Measurements from ENCODE around the gene FPR1.
"Not testable (repeated sequence)": the region's sequence is repeated elsewhere in the genome, so short reads cannot be mapped to it uniquely, and the experiment has no call there.

FPR1 gene

DNA sequence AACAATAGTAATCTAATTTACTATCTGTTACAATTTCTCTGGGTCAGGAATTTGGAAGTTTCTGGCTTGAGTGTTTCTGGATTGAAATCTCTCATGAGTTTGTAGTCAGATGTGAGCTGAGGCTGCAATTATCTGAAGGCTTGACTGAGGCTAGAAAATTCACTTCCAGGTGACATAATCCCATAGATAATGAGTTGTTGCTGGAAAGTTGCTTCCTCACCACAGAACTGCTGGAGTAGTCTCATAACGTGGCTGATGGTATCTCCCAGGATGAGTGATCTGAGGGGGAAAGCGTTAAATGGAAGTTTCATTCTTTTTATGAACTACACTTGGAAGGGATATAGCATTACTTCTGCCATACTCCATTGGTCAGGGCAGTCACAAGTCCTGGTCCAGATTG lies 28.0 kb upstream of the FPR1 start:
- no peak for DNase-seq (ENCODE audit: low read depth in 2 of 2)

DNA sequence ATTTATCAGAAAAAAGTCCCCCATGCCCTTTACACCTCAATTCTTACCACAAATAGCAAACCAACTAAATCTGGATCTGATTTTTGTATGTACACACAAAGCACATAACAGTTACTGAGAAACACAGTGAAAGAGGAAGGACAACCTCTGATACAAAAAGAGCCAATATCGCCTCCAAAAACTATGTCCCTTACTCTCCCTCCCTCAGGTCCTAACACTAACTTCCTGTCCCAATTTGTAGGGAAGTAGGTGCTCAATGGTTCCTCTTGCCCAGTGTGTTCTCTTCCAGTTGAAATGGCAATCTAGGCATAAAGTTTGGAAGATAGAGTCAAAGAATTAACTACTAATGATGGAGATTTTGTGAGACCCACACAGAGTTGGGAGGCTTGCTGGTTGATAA lies 27.5 kb upstream of the FPR1 start:
- DNase-seq (ENCODE audit: low read depth in 2 of 2) = no peak

DNA sequence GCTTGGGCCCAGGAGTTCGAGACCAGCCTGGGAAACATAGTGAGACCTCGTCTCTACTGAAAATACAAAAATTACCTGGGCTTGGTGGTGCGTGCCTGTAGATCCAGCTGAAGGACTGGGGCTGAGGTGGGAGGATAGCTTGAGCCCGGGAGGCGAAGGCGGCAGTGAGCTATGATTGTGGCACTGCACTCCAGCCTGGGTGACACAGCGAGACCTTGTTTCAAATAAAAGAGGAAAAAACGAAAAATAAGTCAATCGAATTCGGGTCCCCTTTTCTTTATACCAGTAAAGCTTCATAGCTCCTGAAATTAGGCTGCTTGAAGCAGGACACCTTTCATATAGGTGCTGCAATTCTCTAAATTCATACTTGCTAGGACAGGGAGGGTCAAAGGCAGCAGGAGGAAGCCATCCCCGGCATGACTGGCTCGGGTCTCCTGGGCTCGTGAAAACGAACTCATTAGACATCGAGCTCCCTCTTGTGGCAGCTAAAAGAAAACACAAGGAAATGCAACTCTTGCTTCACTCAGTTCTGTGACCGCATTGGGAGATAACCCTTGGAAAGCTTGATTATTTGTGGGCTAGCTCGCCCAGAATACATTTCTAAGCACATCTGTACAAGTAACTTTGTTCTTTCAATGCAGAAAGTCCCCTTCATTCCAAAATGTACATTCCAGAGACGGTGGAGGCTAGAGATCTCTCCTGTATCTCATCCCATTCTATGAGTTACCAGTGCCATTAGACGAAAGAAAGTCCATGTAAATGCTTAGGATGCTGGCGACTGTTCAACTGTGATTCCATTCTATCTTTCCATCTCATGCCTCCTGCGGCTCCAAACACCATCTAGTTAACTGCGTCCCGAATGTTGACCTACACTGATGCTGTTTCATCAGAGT lies 26.1 kb upstream of the FPR1 start:
- DNase-seq (ENCODE audit: low read depth in 2 of 2) = no peak

DNA sequence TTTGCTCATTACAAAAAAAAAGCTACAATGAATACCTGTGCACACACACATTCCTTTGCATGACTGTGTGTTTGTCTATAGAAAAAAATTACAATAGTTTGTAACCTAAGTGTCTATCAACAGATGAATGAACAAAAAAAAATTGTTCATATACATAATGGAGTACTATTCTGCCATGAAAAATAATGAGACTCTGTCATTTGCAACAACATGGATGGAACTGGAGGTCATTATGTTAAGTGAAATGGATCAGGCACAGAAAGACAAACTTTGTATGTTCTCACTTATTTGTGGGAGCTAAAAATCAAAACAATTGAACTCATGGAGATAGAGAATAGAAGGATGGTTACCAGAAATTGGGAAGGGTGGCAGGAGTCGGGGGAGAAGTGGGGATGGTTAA lies 24.9 kb upstream of the FPR1 start:
- DNase-seq (ENCODE audit: low read depth in 2 of 2) = not testable (repeated sequence)

DNA sequence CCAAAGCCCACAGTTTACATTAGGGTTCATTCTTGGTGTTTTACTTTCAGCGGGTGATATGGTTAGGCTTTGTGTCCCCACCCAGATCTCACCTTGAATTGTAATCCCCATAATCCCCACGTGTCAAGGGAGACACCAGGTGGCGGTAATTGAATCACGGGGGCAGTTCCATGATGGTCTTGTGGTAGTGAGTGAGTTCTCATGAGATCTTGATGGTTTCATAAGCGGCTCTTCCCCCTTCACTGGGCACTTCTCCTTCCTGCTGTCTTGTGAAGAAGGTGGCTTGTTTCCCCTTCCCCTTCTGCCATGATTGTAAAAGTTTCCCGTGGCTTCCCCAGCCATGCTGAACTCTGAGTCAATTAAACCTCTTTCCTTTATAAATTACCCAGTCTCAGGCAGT lies 21.3 kb upstream of the FPR1 start:
- no peak for DNase-seq (ENCODE audit: low read depth in 2 of 2)

DNA sequence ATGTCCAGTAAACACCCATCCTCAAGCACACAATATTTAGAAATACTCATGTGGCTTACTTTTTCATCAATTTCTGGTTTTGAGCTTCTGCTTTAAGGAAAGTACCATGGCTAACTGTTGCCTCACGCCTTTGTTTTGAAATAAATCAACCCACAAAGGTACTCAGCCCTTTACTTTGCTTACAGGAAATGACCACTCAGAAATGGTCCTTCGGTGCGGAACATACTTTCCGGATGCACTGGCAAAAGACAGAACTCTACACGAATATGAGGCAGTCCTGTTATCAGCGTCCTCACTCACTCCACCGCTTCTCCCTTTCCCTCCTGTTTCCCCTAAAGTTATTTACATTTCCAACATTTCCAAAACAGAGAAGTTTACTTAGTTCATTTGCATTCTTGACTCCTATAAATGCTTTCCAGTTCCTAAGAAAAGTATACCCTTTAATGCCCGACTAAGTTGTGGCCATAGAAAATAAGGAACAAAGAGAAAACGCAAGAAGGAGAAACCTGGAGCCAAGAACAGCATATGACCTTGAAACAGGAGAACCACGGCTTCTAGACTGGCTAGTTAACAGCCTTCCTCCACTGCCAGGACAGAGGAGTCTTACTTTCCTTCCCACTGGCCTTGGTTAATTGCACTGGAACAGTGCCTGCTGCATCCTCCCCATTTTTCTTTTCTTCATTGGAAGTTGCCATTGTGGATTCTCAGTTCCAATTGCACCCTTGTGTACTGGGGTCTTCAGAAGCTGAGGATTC lies 19.9 kb upstream of the FPR1 start:
- no peak for DNase-seq (ENCODE audit: low read depth in 2 of 2)

DNA sequence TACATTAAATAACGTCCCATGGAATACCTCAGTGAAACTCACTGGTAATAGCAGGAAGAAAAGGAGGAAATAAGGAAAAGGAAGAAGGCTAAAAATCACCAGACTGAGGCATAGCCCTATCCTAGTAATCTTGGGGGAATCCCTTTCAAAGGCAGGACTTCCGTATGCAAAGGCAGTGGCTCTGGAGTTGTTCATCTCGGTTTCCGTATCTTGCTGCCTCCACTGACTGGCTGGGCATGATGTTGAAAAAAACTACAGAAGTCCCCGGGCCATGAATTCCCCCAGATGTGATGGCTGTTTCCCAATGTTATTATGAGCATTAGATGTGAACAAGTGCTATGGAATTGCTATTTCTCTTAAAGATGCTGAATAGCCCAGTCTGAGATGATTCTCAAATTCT lies 14.8 kb upstream of the FPR1 start:
- DNase-seq (ENCODE audit: low read depth in 2 of 2) = no peak

DNA sequence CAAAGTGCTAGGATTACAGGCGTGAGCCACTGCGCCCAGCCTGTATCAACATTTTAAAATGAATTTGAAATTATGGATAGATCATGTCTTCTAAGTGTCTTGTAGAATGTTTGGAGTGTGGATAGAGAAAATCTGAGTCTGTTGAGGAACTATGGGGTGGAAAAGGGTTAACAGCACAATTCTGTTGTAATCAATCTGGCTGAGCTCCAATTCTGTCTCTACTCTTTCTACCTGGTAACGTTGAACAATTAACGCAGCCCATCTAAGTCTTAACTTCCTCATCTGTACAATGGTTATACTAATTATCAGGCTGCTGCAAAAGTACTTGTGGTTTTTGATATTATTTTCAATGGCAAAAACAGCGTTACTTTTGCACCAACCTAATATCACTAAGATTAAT lies 13.4 kb upstream of the FPR1 start:
- DNase-seq (ENCODE audit: low read depth in 2 of 2) = no peak

DNA sequence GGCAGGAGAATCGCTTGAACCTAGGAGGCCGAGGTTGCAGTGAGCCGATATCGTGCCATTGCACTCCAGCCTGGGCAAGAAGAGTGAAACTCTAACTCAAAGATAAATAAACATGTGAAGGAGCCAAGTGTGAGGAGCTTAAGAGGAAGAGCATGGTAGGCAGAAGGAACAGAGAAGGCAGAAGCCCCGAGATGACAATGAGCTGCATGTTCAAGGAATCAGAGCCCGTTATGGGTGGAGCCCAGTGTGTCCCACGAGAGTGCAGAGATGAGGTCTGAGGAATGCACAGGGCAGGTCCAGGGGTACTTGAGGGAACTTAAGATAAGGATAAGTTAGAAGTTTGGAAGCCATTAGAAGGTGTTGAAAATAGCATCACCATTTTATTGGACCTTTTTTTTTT lies 10.0 kb upstream of the FPR1 start:
- DNase-seq (ENCODE audit: low read depth in 2 of 2) = no peak

DNA sequence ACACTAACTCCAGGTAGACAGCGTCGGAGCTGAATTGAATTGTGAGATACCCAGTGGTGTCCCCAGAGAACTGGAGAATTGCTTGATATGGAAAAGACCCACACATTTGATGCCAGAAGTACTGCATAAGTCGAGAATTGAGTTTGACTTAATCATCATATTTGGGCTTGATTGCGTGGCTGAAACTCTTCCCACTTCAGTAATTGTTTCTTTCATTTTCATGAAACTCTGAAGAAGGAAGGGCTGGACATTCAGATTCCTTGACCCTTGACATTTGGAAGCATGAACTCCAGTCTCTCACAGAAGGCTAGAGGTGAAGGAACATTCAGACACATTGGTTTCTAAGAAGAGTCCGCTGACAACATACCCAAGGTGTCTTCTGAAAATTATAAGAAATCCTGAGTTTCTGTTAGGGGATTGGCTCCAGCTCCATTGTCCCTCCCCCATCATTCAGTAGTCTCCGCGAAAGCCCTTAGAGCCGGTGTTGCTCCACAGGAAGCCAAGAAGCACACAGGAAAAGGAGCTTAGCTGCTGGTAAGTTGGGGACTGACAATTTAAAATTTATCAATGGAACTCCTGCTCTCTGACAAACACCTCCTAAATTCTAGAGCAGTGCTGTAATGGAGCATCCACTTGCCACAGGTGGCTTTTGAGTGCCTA lies 9.1 kb upstream of the FPR1 start, which contains the start of gene FPR2:
TSS of gene FPR2 (plus strand) at position 484 of the 660 bp plus-strand sequence. CDS start 7,479 bp downstream, outside the sequence.
- DNase-seq (ENCODE audit: low read depth in 2 of 2) = no peak

DNA sequence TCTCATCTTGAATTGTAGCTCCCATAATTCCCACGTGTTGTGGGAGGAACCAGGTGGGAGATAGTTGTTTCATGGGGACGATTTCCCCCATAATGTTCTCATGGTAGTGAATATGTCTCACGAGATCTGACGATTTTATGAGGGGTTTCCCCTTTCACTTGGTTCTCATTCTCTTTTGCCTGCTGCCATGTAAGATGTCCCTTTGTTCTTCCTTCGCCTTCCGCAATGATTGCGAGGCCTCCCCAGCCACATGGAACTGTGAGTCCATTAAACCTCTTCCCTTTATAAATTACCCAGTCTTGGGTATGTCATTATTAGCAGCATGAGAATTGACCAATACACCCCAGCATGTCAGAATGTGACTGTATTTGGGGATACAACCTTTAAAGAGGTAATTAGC lies 3.9 kb upstream of the FPR1 start:
- no peak for DNase-seq (ENCODE audit: low read depth in 2 of 2)

DNA sequence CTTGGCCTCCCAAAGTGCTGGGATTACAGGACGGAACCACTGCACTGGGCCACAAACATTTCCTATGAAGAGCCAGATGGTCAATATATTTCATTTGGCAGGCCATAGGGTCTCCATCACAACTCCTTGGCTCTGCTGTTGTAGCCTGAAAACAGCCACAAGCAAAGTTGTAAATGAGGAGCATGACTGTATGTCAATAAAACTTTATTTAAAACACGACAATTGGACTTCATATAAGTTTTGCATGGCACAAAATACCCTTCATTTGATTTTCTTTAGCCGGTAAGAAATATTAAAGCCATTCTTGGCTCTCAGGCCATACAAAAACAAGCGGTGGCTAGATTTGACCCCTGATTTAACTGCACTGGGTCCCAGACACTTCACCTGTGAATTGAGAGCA lies 3.1 kb upstream of the FPR1 start:
- no peak for DNase-seq (ENCODE audit: low read depth in 2 of 2)

DNA sequence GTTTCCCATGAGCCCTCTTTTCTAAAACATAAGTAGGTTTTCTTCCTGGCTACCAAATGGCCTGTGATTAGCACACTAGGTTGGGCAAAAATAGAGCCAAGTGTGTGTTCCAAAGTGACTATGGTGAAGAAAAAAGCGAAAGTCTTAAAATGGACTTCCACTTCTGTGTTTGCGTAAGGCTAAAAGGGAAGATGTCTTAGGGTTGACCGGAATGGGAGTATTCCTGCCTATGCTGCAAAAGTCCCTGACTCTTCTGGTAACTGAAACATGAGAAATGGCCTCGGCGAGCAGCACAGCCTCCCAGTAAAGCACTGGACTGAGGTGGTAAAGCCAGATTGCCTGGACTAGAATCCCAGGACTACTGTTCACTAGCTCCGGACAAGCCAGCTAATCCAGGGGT lies 2.4 kb upstream of the FPR1 start:
- no peak for DNase-seq (ENCODE audit: low read depth in 2 of 2)

DNA sequence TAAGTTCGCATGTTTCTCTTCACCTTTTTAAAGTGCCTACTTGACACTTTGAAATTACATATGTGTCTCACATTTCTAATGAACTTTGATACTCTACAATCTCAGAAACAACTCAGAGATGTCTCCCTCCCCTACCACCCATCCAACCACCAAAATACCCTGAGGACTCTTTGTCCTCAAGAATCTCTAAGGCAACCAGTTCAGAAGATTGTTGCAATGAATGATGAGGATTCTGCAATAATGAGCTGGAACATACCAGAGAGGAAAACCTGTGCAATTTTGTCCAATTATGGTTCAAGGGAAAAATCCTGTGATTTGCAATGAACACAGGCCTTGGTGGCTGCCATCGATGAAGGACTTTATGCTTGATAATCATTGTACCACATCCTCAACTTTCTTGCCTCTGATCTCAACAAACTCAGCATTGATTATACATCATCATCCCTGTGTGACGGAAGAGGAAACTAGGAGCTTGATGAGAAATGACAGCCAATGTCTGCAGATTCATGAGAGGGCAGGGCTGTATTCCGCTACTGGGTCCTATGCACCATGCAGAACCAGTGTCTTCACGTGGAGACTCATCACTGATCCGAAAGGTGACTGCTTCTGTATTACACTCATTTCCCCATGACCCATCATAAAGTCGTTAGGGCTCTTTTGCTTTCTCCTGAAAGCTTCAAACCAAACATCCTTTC lies 1.1 kb downstream of the FPR1 start:
- no peak for DNase-seq (ENCODE audit: low read depth in 2 of 2)

DNA sequence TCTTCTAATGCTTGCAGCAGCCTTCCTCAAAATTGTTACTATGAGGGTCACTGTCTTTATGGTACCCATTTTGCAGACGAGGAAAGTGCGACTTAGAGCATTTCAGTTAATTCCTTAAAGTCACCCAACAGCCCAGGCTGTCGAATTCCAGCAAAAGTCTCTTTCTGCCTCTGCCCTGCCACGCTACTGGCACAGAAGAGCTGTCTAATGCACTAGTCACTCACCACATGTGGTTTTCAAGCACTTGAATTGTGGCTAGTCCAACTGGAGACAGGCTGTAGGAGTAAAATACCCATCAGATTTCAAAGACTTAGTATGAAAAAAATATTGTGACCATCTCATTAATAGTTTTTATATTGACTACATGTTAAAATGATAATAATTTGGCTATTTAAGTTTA lies 1.7 kb downstream of the FPR1 start:
- no peak for DNase-seq (ENCODE audit: low read depth in 2 of 2)

DNA sequence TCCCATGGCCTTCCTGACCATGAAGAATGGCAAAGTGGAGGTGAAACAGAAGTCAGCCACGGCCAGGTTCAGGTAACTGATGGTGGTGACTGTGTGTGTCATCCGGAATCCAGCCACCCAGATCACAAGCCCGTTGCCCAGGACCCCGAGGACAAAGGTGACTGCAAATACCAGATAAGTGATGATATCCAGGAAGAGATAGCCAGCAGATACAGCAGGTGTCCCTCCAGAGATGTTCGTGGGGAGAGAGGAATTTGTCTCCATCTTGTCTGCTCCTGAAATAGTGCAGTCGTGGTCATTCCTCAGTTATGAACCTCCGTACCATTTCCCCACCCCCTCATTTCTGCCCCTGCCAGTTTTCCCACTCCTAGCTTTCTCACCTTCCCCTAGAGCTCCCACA lies 4.9 kb downstream of the FPR1 start:
- DNase-seq (ENCODE audit: low read depth in 2 of 2) = no peak

DNA sequence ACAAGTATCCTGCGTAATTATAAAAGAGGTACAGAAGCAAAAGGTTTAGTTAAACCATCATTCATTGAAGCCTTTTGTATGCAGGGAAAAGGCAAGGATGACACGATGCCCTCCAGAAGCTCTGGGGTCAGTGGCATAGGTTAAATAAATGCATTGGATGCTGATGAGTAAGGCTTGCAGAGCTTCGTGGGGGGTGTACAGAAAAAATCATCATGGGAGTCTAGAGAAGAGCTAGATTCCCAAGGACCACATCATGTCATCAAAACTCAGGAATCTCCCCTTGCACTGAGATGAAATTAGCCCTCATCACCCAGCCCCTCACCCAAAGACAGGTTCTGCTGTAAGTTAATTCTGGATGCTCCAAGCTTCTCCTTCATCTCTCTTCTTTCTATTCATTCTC lies 8.3 kb downstream of the FPR1 start:
- no peak for DNase-seq (ENCODE audit: low read depth in 2 of 2)

DNA sequence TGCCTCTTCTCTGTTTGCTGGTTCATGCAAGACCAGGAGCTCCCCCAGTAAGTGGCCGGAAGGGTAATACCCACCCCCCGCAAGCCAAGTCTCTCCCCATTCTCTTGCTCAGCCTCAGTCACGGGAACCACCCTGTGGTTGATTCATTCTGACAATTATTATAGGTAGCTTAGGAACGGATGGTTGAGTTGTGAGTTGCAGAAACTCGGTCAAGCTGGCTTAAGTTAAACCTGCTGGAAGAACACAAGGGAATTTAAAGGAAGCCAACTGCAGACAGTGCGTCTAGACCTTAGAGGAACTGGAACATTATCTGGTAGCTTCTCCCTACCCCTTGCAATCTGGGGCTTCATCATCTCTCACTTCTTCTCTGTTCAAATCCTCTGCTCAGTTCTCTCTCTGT lies 8.9 kb downstream of the FPR1 start:
- no peak for DNase-seq (ENCODE audit: low read depth in 2 of 2)

DNA sequence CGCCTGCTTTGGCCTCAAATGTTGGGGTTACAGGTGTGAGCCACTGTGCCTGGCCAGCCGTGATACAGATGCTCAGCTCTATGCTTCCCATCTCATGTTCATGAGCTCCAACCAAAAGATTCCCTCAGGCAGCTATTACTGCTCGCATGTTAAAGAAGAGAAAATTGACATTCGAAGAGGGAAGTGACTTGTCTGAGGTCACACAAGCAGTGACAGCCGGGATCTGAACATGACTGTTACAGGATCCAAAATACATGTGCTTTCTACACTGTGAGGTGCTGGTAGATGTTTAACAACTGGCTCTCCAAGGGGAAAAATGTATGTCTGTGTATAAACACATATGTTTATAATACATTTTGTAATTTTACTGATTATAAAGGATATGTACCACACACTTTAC lies 11.3 kb downstream of the FPR1 start:
- DNase-seq (ENCODE audit: low read depth in 2 of 2) = no peak

DNA sequence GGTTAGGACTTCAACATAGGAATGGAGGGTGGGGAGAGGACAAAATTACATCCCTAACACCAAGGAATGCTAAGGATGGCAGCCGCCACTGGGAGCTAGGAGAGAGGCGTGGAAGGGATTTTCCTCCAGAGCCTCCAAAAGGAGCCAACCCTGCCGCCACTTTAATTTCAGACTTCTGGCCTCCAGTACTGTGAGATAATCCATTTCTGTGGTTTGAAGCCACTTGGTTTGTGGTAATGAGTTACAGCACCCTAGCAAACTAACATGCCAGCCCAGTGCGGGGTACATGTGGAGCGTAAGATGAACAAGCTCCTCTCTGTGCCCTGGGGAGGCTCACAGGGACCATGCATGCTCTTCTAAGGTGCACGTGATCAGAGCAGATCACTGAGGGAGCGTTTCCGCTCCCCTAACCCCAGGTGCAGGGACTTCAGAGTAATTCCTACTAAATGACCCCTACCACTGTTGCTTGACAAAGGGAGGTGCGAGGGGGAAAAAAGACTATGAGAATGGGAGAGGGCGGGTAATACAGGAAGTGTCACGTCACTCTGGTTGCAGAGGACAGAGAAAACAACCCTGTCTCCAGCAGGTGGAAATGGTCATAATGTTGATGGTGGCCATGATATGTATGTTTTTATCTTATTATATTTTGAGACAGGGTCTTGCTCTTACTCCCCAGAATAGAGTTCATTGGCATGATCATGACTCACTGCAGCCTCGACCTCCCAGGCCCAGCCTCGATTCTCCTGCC lies 12.0 kb downstream of the FPR1 start:
- DNase-seq (ENCODE audit: low read depth in 2 of 2) = no peak

DNA sequence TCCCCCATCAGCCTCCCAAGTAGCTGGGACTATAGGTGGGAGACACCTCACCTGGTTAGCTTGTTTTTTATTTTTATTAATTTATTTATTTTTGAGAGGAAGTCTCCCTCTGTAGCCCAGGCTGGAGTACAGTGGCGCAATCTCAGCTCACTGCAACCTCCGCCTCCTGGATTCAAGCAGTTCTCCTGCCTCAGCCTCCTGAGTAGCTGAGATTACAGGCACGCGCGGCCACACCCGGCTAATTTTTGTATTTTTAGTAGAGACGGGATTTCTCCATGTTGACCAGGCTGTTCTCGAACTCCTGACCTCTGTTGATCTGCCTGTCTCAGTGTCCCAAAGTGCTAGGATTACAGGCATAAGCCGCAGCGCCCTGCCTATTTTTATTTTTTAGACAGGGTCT lies 13.2 kb downstream of the FPR1 start:
- not testable (repeated sequence) for DNase-seq (ENCODE audit: low read depth in 2 of 2)
